ENCODE data around the gene HEY2. TPM values are rescaled to one million over a fixed set of nuclear protein-coding genes. Genes with fewer than 3 reads are reported as not detected.
"Not testable (repeated sequence)": the region's sequence is repeated elsewhere in the genome, so short reads cannot be mapped to it uniquely, and the experiment has no call there.

Gene HEY2
- total RNA-seq, 1 donor from 2014 or later: 22.7 TPM

DNA sequence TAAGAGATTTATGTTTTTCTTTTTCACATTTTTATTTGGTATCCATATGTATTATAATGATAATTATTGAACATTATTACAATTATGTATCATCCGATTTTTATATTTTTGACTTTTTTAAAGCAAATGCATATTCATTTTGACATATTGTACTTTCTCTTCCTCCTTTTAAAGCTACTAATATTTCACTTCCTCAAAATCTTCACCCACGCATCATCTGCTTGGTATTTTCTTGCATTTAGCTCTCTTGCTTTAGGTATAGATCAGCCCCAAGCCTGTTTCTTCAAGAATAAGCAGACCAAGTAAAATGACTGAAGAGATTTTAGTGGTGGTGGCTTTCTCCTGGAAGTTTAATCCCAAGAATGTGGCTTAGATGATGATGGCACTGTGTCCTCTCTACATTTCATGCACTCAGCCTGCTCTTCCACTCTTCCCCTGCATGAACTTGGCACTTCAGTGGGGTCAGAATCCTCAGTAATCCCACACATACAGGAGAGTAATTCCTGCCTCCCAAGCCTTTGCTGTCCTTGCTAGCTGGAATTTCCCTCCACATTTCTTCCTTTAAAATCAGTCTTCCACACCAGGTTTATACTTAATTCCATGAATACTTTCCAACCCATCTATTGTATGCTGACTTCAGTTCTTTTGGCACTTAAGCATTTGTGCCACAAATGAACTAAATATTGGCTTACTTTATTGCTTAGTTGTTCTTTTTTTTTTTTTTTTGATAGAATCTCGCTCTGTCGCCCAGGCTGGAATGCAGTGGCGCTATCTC, 49.5 kb downstream of the HEY2 start:
- DNase-seq (ENCODE audit: extremely low spot score, unreplicated experiment): no peak
- Mint-ChIP-seq H3K27ac (ENCODE audit: unreplicated experiment) (peak overlapping the region; percentile 27), H3K36me3 (ENCODE audit: unreplicated experiment) (peaks cover 22% of the 10 kb centered on the region), H3K4me3 (ENCODE audit: unreplicated experiment) (no peak overlapping the region), H3K4me1 (ENCODE audit: unreplicated experiment) (peaks cover 49% of the 10 kb centered on the region), H3K27me3 (ENCODE audit: unreplicated experiment) (no peaks in the 10 kb centered on the region), H3K9me3 (ENCODE audit: unreplicated experiment) (no peaks in the 10 kb centered on the region)
- TF ChIP-seq CTCF (IDR thresholded peaks at IDR 0.05): no peak

GRCh38 chr6:125802383-125802782, 53.0 kb downstream of the HEY2 start:
- TF ChIP-seq CTCF (IDR thresholded peaks at IDR 0.05): no peak
- DNase-seq (ENCODE audit: extremely low spot score, unreplicated experiment): no peak
- Mint-ChIP-seq H3K36me3 (ENCODE audit: unreplicated experiment) (peaks cover 28% of the 10 kb centered on the region), H3K27me3 (ENCODE audit: unreplicated experiment) (no peaks in the 10 kb centered on the region), H3K4me3 (ENCODE audit: unreplicated experiment) (no peak overlapping the region), H3K27ac (ENCODE audit: unreplicated experiment) (peak overlapping the region; percentile 74), H3K4me1 (ENCODE audit: unreplicated experiment) (peaks cover 36% of the 10 kb centered on the region), H3K9me3 (ENCODE audit: unreplicated experiment) (no peaks in the 10 kb centered on the region)

DNA sequence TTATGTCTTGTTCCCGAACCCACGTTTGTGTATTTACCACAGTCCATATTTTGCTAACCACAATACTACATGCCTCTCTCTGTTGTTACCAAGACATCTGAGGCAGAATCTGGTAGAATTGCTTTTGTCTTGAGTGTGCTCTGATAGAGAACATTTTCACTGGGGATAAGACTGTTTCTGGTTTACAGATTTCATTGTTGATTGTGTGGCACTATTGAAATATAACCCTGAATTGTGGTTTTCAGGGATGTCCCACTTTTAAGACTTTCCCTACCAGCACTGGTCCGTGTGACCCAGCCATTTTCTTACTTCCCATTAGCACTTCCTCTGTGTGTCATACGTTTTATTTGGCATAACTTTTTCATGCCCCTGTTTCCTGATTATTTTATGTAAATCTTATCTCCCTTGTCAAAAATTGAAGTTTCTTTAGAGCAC, 53.5 kb downstream of the HEY2 start:
- DNase-seq (ENCODE audit: extremely low spot score, unreplicated experiment): no peak
- H3K36me3 Mint-ChIP-seq (ENCODE audit: unreplicated experiment): peaks cover 25% of the 10 kb centered on the region
- peaks cover 36% of the 10 kb centered on the region for H3K4me1 Mint-ChIP-seq (ENCODE audit: unreplicated experiment)
- no peak for TF ChIP-seq CTCF (IDR thresholded peaks at IDR 0.05)
- H3K27ac Mint-ChIP-seq (ENCODE audit: unreplicated experiment): peak overlapping the region; percentile 74
- H3K9me3 Mint-ChIP-seq (ENCODE audit: unreplicated experiment): no peaks in the 10 kb centered on the region
- no peak overlapping the region for H3K4me3 Mint-ChIP-seq (ENCODE audit: unreplicated experiment)
- H3K27me3 Mint-ChIP-seq (ENCODE audit: unreplicated experiment): no peaks in the 10 kb centered on the region

GRCh38 chr6:125804264-125804663, 54.8 kb downstream of the HEY2 start:
- no peak for DNase-seq (ENCODE audit: extremely low spot score, unreplicated experiment)
- Mint-ChIP-seq H3K36me3 (ENCODE audit: unreplicated experiment) (peaks cover 30% of the 10 kb centered on the region), H3K4me3 (ENCODE audit: unreplicated experiment) (no peak overlapping the region), H3K27me3 (ENCODE audit: unreplicated experiment) (no peaks in the 10 kb centered on the region), H3K27ac (ENCODE audit: unreplicated experiment) (no peak overlapping the region), H3K9me3 (ENCODE audit: unreplicated experiment) (no peaks in the 10 kb centered on the region), H3K4me1 (ENCODE audit: unreplicated experiment) (peaks cover 30% of the 10 kb centered on the region)
- no peak for TF ChIP-seq CTCF (IDR thresholded peaks at IDR 0.05)

DNA sequence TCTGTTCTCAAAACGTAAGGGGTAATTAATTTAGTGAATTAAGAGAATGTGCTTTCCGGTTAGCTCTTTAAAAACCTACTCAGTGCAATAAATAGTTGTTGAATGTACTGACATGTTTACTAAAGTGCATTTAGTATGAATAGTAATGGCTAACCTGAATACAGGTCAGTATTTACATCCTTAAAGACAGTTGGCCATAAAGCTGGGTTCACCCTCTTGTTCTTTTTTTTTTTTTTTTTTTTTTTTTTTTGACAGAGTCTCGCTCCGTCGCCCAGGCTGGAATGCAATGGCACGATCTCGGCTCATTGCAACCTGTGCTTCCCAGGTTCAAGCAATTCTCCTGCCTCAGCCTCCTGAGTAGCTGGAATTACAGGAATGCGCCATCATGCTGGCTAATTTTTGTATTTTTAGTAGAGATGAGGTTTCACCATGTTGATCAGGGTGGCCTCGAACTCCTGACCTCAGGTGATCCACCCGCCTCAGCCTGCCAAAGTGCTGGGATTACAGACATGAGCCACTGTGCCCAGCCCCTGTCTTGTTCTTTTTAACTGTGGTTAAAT, 55.5 kb downstream of the HEY2 start:
- not testable (repeated sequence) for DNase-seq (ENCODE audit: extremely low spot score, unreplicated experiment); H3K4me3 Mint-ChIP-seq (ENCODE audit: unreplicated experiment); H3K9me3 Mint-ChIP-seq (ENCODE audit: unreplicated experiment); H3K27ac Mint-ChIP-seq (ENCODE audit: unreplicated experiment); H3K27me3 Mint-ChIP-seq (ENCODE audit: unreplicated experiment)
- peaks cover 30% of the 10 kb centered on the region for H3K36me3 Mint-ChIP-seq (ENCODE audit: unreplicated experiment)
- peaks cover 31% of the 10 kb centered on the region for H3K4me1 Mint-ChIP-seq (ENCODE audit: unreplicated experiment)

Data from osteocyte (in vitro differentiated cells).